HCT116 (cell line): ENCODE results near the gene GPR31. TPM values are rescaled to one million over a fixed set of nuclear protein-coding genes. Genes with fewer than 3 reads are reported as not detected.

Source experiments
- ATAC-seq: fragments of 200-7000 bp; cut with Tn5 transposase; 2 replicates; pipeline ENCODE4 v1.9.1; 2020; ENCODE audit warnings: mild to moderate bottlenecking, moderate library complexity
- BruUV-seq: library from RNA; stranded (reverse); fragments of 400-500 nt; replicated peaks from 2 replicates; lab custom pipeline; 2021; lab: Mats Ljungman, UMichigan
- CTCF ChIA-PET: fragments of 300-600 bp; sonication (Branson Sonifier 250); formaldehyde crosslinking; loops from one replicate; lab custom pipeline; 2021; ENCODE audit warnings: antibody characterized with exemption; lab: Charles Lee
- POLR2A ChIA-PET: fragments of 300-600, 350-600 bp; sonication (Branson Sonifier 250); formaldehyde crosslinking; loops from one replicate; lab custom pipeline; 2021; ENCODE audit warnings: antibody characterized with exemption; lab: Charles Lee
- RAD21 ChIA-PET, 2 experiments: fragments of 300-600 bp; sonication (Branson Sonifier 250); formaldehyde crosslinking; loops; one replicate each; lab custom pipeline; 2023; ENCODE audit warnings: low total read pairs in 2 of 2; ENCODE audit not compliant: uncharacterized antibody in 2 of 2, unreplicated experiment in 2 of 2, low non-redundant PET in 1 of 2; lab: Charles Lee
- DNase-seq: peaks from one replicate; pipeline ENCODE4 v3.0.0-alpha.2; 2010; ENCODE audit warnings: low read depth, low spot score
- H2AFZ ChIP-seq: fragments of 200-600 bp; shearing (Covaris generic), sonication (generic); 2 replicates; pipeline ENCODE4 v1.6.1; 2017; ENCODE audit warnings: low read depth, mixed run types, mixed read lengths, antibody characterized with exemption, low read length; ENCODE audit not compliant: poor library complexity, severe bottlenecking
- H3K27ac ChIP-seq: 2 replicates; pipeline ENCODE4 v1.5.1; 2012; ENCODE audit warnings: low read depth, low read length
- H3K27me3 ChIP-seq: fragments of 200-600 bp; sonication (generic); 2 replicates; pipeline ENCODE4 v1.6.1; 2016; ENCODE audit warnings: mixed run types, low read length, mixed read lengths; ENCODE audit not compliant: insufficient read depth
- H3K36me3 ChIP-seq, 2 experiments: fragments of 200-500 bp in 1 of 2; fragments of 200-600 bp in 1 of 2; sonication (Bioruptor generic) in 1 of 2; sonication (generic) in 1 of 2; 2 replicates each; pipeline versions ENCODE4 v1.5.1 to v1.6.1; 2014 to 2016; ENCODE audit warnings: low read length in 2 of 2, inconsistent platforms in 1 of 2, mixed read lengths in 1 of 2, mixed run types in 1 of 2; ENCODE audit not compliant: insufficient read depth in 2 of 2, control insufficient read depth in 1 of 2
- H3K4me1 ChIP-seq, 2 experiments: fragments of 200-600 bp in 1 of 2; sonication (generic) in 1 of 2; 2 replicates each; pipeline versions ENCODE4 v1.5.1 to v1.6.1; 2012 to 2017; ENCODE audit warnings: low read length in 2 of 2, inconsistent platforms in 1 of 2, mild to moderate bottlenecking in 1 of 2, mixed read lengths in 1 of 2, mixed run types in 1 of 2, moderate library complexity in 1 of 2; ENCODE audit not compliant: insufficient read depth in 2 of 2, control insufficient read depth in 1 of 2
- H3K4me2 ChIP-seq: fragments of 200-600 bp; sonication (generic); 2 replicates; pipeline ENCODE4 v1.6.1; 2017; ENCODE audit warnings: mixed run types, low read length, mixed read lengths
- H3K4me3 ChIP-seq, 2 experiments: fragments of 200-600 bp in 1 of 2; sonication (generic) in 1 of 2; replicated peaks in 1 of 2; 2 replicates each; pipeline ENCODE4 v1.5.1; 2011 to 2016; ENCODE audit warnings: low read length in 2 of 2, control low read depth in 1 of 2, low read depth in 1 of 2, mild to moderate bottlenecking in 1 of 2, mixed read lengths in 1 of 2, mixed run types in 1 of 2
- H3K79me2 ChIP-seq: fragments of 200-600 bp; sonication (generic); 2 replicates; pipeline ENCODE4 v1.6.1; 2017; ENCODE audit warnings: mild to moderate bottlenecking, mixed run types, low read length, moderate library complexity, mixed read lengths; ENCODE audit not compliant: insufficient read depth
- H3K9ac ChIP-seq: fragments of 200-600 bp; sonication (generic); 2 replicates; pipeline ENCODE4 v1.6.1; 2016; ENCODE audit warnings: low read length, mixed read lengths
- H3K9me2 ChIP-seq: fragments of 200-600 bp; sonication (generic), shearing (Covaris generic); 2 replicates; pipeline ENCODE4 v1.6.1; 2017; ENCODE audit warnings: mixed run types, mild to moderate bottlenecking, moderate library complexity; ENCODE audit not compliant: insufficient read depth
- H3K9me3 ChIP-seq, 2 experiments: fragments of 200-500 bp in 1 of 2; fragments of 200-600 bp in 1 of 2; sonication (Bioruptor generic) in 1 of 2; sonication (generic) in 1 of 2; 2 replicates each; pipeline ENCODE4 v1.6.1; 2014 to 2017; ENCODE audit warnings: low read length in 2 of 2, mixed read lengths in 2 of 2, inconsistent platforms in 1 of 2, low read depth in 1 of 2, mild to moderate bottlenecking in 1 of 2, mixed run types in 1 of 2, moderate library complexity in 1 of 2; ENCODE audit not compliant: control insufficient read depth in 1 of 2, insufficient read depth in 1 of 2
- H4K20me1 ChIP-seq: fragments of 200-600 bp; sonication (generic), shearing (Covaris generic); 2 replicates; pipeline ENCODE4 v1.6.1; 2017; ENCODE audit warnings: mixed run types, mild to moderate bottlenecking, moderate library complexity; ENCODE audit not compliant: insufficient read depth
- ATF3 ChIP-seq: IDR thresholded peaks from 2 replicates; pipeline ENCODE4 v1.6.1; 2012
- CBX3 ChIP-seq: IDR thresholded peaks from 2 replicates; pipeline ENCODE4 v1.6.1; 2012; ENCODE audit warnings: low read depth
- CEBPB ChIP-seq: IDR thresholded peaks from 2 replicates; pipeline ENCODE4 v1.6.1; 2012; ENCODE audit warnings: low read depth
- EGR1 ChIP-seq: IDR thresholded peaks from 2 replicates; pipeline ENCODE4 v1.6.1; 2012; ENCODE audit warnings: low read depth
- EZH2phosphoT487 ChIP-seq: fragments of 200-600 bp; IDR thresholded peaks from 2 replicates; pipeline ENCODE4 v1.6.1; 2018; ENCODE audit warnings: antibody characterized with exemption, borderline replicate concordance
- FOSL1 ChIP-seq: IDR thresholded peaks from 2 replicates; pipeline ENCODE4 v1.6.1; 2012; ENCODE audit warnings: low read depth
- JUND ChIP-seq: IDR thresholded peaks from 2 replicates; pipeline ENCODE4 v1.6.1; 2012
- POLR2AphosphoS5 ChIP-seq: IDR thresholded peaks from 2 replicates; pipeline ENCODE4 v1.6.1; 2011; ENCODE audit warnings: mild to moderate bottlenecking, low read depth, low read length, moderate library complexity
- SIN3A ChIP-seq: IDR thresholded peaks from 2 replicates; pipeline ENCODE4 v1.6.1; 2012; ENCODE audit warnings: low read depth
- SP1 ChIP-seq: IDR thresholded peaks from 2 replicates; pipeline ENCODE4 v1.6.1; 2012; ENCODE audit warnings: low read depth
- SRF ChIP-seq: IDR thresholded peaks from 2 replicates; pipeline ENCODE4 v1.6.1; 2012; ENCODE audit warnings: low read depth
- TCF7L2 ChIP-seq: IDR thresholded peaks from 2 replicates; pipeline ENCODE4 v1.7.0; 2011; ENCODE audit warnings: borderline replicate concordance, inconsistent platforms; ENCODE audit not compliant: insufficient read depth, insufficient read length; ENCODE audit errors: extremely low read depth
- YY1 ChIP-seq: IDR thresholded peaks from 2 replicates; pipeline ENCODE4 v1.6.1; 2011; ENCODE audit warnings: low read length, low read depth, moderate library complexity, mild to moderate bottlenecking; ENCODE audit not compliant: insufficient replicate concordance; ENCODE audit errors: extremely low read depth
- ZBTB33 ChIP-seq: IDR thresholded peaks from 2 replicates; pipeline ENCODE4 v1.6.1; 2011; ENCODE audit warnings: mild to moderate bottlenecking, low read length, moderate library complexity; ENCODE audit not compliant: insufficient replicate concordance; ENCODE audit errors: extremely low read depth
- ZFX ChIP-seq: fragments of 450-650 bp; IDR thresholded peaks from 2 replicates; pipeline ENCODE4 v1.6.1; 2017
- ZNF274 ChIP-seq: fragments of 200-500 bp; sonication (Bioruptor generic); IDR thresholded peaks from 2 replicates; pipeline ENCODE4 v1.6.1; 2014; ENCODE audit warnings: mild to moderate bottlenecking, low read depth, low read length, inconsistent platforms
- intact Hi-C: fragments of 100-400 bp; cut with micrococcal nuclease; formaldehyde crosslinking; loops from 2 replicates; pipeline ENCODE4 v1.10.0; 2022
- total RNA-seq: library from RNA; stranded (reverse); gene quantifications from one replicate; pipeline ENCODE4 v1.2.1, GENCODE V29; 2021; ENCODE audit not compliant: unreplicated experiment

The GPR31 gene
- total RNA-seq, 1 experiment from 2014 or later: not detected

GRCh38 chr6:167153521-167153959, 4.2 kb downstream of the GPR31 start:
- no peaks in the 10 kb centered on the region for H3K4me1 ChIP-seq
- H2AFZ ChIP-seq: no peak overlapping the region
- H3K36me3 ChIP-seq: no peaks in the 10 kb centered on the region
- intact Hi-C loops: no loop called here
- H3K4me2 ChIP-seq: no peak overlapping the region; the same call in 1 of the 2 replicates
- H3K27ac ChIP-seq: no peak overlapping the region
- H3K9ac ChIP-seq: no peak overlapping the region
- H3K4me3 ChIP-seq: no peak overlapping the region
- ChIA-PET POLR2A (no interaction called here), CTCF (no interaction called here), RAD21 (no interaction called here)
- no peaks in the 10 kb centered on the region for H4K20me1 ChIP-seq
- peaks cover 28% of the 10 kb centered on the region for H3K27me3 ChIP-seq
- no peak for DNase-seq
- no peaks in the 10 kb centered on the region for H3K9me2 ChIP-seq
- no peaks in the 10 kb centered on the region for H3K9me3 ChIP-seq
- ATAC-seq: no peak
- BruUV-seq: no TSS peak
- TF ChIP-seq ZNF274 (no peak), EZH2phosphoT487 (no peak), TCF7L2 (no peak), ZBTB33 (no peak), SIN3A (no peak), CEBPB (no peak), SP1 (no peak), ZFX (no peak), YY1 (no peak), SRF (no peak), CBX3 (no peak), JUND (no peak), EGR1 (no peak), POLR2AphosphoS5 (no peak), ATF3 (no peak), FOSL1 (no peak)
- H3K79me2 ChIP-seq: no peaks in the 10 kb centered on the region
